ENCODE measurements around the gene PHETA1.

PHETA1 gene

DNA sequence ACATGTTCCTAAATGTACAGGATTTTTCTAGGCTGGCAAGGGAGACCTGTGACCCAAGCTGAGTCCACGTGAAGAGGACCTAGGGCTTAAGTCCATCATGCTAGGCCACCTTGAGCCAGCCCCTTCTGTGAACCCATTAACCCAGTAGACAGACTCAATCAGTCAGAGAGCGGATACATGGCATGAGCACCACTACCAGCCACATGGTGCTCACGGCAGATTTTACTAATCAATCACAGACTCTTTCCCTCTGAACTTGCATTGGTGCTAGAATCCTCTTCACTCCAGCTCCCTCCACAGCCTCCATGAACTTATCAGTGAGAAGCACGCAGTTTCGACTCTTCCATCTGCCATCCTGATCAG is 9.0 kb downstream of the PHETA1 start:
- Histone ChIP-seq H3K4me1 (ENCODE audit: low read depth, poor library complexity, severe bottlenecking) (no peaks in the 10 kb centered on the region), H3K9ac (no peak overlapping the region), H3K4me3 (IDR thresholded peaks at IDR 0.05; ENCODE audit: insufficient read depth, low read depth, low read length) (no peak overlapping the region), H3K27ac (no peak overlapping the region), H3K27me3 (ENCODE audit: insufficient read depth, low read depth) (no peaks in the 10 kb centered on the region), H3K4me2 (no peak overlapping the region), H3K79me2 (ENCODE audit: insufficient read depth, low read depth) (no peaks in the 10 kb centered on the region), H4K20me1 (ENCODE audit: insufficient read depth) (no peaks in the 10 kb centered on the region), H3K36me3 (ENCODE audit: insufficient read depth) (no peaks in the 10 kb centered on the region), H2AFZ (ENCODE audit: low read depth) (no peak overlapping the region)
- no peak for TF ChIP-seq CTCF (conservative IDR thresholded peaks at IDR 0.05; ENCODE audit: low read depth, low read length)

GRCh38 chr12:111359231-111359913 is 9.5 kb downstream of the PHETA1 start:
- Histone ChIP-seq H3K4me1 (ENCODE audit: low read depth, poor library complexity, severe bottlenecking) (no peaks in the 10 kb centered on the region), H2AFZ (ENCODE audit: low read depth) (no peak overlapping the region), H3K9ac (no peak overlapping the region), H4K20me1 (ENCODE audit: insufficient read depth) (no peaks in the 10 kb centered on the region), H3K27ac (no peak overlapping the region), H3K27me3 (ENCODE audit: insufficient read depth, low read depth) (no peaks in the 10 kb centered on the region), H3K4me2 (no peak overlapping the region), H3K79me2 (ENCODE audit: insufficient read depth, low read depth) (no peaks in the 10 kb centered on the region), H3K4me3 (IDR thresholded peaks at IDR 0.05; ENCODE audit: insufficient read depth, low read depth, low read length) (no peak overlapping the region), H3K36me3 (ENCODE audit: insufficient read depth) (no peaks in the 10 kb centered on the region)
- no peak for TF ChIP-seq CTCF (conservative IDR thresholded peaks at IDR 0.05; ENCODE audit: low read depth, low read length)

DNA sequence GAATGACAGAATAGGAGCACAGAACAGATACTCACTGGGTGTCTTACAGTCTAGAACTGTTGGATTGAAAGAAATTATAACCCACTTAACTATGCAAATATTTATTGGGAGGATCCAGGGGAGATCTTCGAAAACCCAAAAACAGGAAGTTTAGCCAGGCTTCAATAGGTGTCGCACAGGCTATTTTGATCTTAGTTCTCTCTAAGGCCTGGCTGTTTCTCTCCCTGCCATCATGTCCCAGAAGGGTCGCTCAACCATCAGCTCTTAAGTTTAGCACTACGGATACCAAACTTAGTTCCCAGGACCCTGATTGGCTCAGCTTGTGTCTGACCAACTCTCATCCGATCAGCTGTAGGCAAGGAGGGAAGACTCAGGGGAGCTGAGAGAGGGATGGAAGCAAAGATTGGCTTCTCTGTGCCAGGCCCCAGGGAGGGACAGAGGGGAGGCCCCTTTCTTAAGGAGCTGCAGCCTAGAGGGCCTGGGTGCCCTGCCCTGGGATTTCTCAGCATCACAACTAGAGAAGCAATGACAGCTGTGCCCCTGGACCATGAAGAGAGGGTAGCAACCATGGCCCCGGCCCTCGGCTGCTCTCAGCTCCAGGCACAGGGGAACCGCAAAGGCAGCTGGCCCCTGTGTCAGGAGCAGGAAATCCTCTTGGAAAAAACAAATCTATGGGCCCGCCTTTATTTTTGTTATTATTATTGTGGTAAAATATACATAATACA is 13.5 kb downstream of the PHETA1 start:
- no peak for TF ChIP-seq CTCF (conservative IDR thresholded peaks at IDR 0.05; ENCODE audit: low read depth, low read length)
- no peaks in the 10 kb centered on the region for H3K27me3 ChIP-seq (ENCODE audit: insufficient read depth, low read depth)
- H3K79me2 ChIP-seq (ENCODE audit: insufficient read depth, low read depth): no peaks in the 10 kb centered on the region
- no peak overlapping the region for H3K4me2 ChIP-seq
- no peaks in the 10 kb centered on the region for H4K20me1 ChIP-seq (ENCODE audit: insufficient read depth)
- no peaks in the 10 kb centered on the region for H3K4me1 ChIP-seq (ENCODE audit: low read depth, poor library complexity, severe bottlenecking)
- no peaks in the 10 kb centered on the region for H3K36me3 ChIP-seq (ENCODE audit: insufficient read depth)
- H3K27ac ChIP-seq: no peak overlapping the region
- H2AFZ ChIP-seq (ENCODE audit: low read depth): no peak overlapping the region
- H3K4me3 ChIP-seq (IDR thresholded peaks at IDR 0.05; ENCODE audit: insufficient read depth, low read depth, low read length): no peak overlapping the region
- no peak overlapping the region for H3K9ac ChIP-seq

DNA sequence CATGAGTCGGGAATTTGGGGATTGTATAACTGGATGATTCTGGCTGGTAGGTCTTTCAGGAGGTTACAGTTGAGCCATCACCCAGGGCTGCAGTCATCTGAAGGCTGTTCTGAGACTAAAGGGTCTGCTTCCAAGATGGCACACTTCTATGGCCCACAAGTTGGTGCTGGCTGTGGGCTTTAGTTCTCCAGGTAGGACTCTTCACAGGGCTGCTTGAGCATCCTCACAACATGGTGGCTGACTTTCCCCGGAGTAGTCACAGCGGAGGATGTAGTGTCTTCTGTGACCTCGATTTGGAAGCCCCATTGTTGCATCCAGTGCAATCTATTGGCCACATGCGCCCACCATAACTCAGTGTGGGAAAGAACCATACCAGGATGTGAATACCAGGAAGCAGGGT is 14.4 kb downstream of the PHETA1 start:
- H3K27me3 ChIP-seq (ENCODE audit: insufficient read depth, low read depth): no peaks in the 10 kb centered on the region
- H3K4me2 ChIP-seq: no peak overlapping the region
- no peaks in the 10 kb centered on the region for H3K36me3 ChIP-seq (ENCODE audit: insufficient read depth)
- no peak overlapping the region for H3K4me3 ChIP-seq (IDR thresholded peaks at IDR 0.05; ENCODE audit: insufficient read depth, low read depth, low read length)
- H3K79me2 ChIP-seq (ENCODE audit: insufficient read depth, low read depth): no peaks in the 10 kb centered on the region
- no peak for TF ChIP-seq CTCF (conservative IDR thresholded peaks at IDR 0.05; ENCODE audit: low read depth, low read length)
- no peak overlapping the region for H3K9ac ChIP-seq
- no peak overlapping the region for H2AFZ ChIP-seq (ENCODE audit: low read depth)
- H3K27ac ChIP-seq: no peak overlapping the region
- no peaks in the 10 kb centered on the region for H4K20me1 ChIP-seq (ENCODE audit: insufficient read depth)
- H3K4me1 ChIP-seq (ENCODE audit: low read depth, poor library complexity, severe bottlenecking): no peaks in the 10 kb centered on the region
